ENCODE measurements around the gene HNF4A. TPM values are rescaled to one million over a fixed set of nuclear protein-coding genes. Genes with fewer than 3 reads are reported as not detected.

The HNF4A gene
- total RNA-seq, 2 donors from 2014 or later, result 56.3 to 58.0 TPM

GRCh38 chr20:44461803-44462174 is 106.3 kb downstream of the HNF4A start:
- no peaks in the 10 kb centered on the region for H3K9me3 Mint-ChIP-seq
- no peak overlapping the region for H3K27ac Mint-ChIP-seq
- DNase-seq, result no peak
- 84 to 85% methylated on average over 4 to 5 of the region's 5 CpGs for WGBS, 2 experiments (ENCODE audit: insufficient coverage in 1 of 2, insufficient read length in 1 of 2)
- no peaks in the 10 kb centered on the region for H3K27me3 Mint-ChIP-seq (ENCODE audit: insufficient read depth)
- H3K9me3 ChIP-seq (ENCODE audit: control insufficient read depth, low read length), result no peaks in the 10 kb centered on the region
- no peaks in the 10 kb centered on the region for H3K4me1 ChIP-seq (ENCODE audit: control insufficient read depth, insufficient read depth, low read length)
- H3K27me3 ChIP-seq (ENCODE audit: control insufficient read depth, insufficient read depth, low read length, poor library complexity, severe bottlenecking), result no peaks in the 10 kb centered on the region
- no peak overlapping the region for H3K9ac ChIP-seq (ENCODE audit: extremely low read depth, low read length, poor library complexity, severe bottlenecking)
- no peaks in the 10 kb centered on the region for H3K36me3 ChIP-seq (ENCODE audit: control insufficient read depth, insufficient read depth, low read length)
- no peaks in the 10 kb centered on the region for H3K36me3 Mint-ChIP-seq (ENCODE audit: low read depth)
- TF ChIP-seq CTCF (conservative IDR thresholded peaks at IDR 0.05), result no peak
- no peak overlapping the region for H3K4me3 ChIP-seq (ENCODE audit: low read length)
- H3K27ac ChIP-seq (ENCODE audit: low read depth, low read length), result no peak overlapping the region
- no peaks in the 10 kb centered on the region for H3K4me1 Mint-ChIP-seq
- H3K4me3 Mint-ChIP-seq, result no peak overlapping the region

- H3K9me3 ChIP-seq (ENCODE audit: control insufficient read depth, low read length), result no peaks in the 10 kb centered on the region
- Mint-ChIP-seq H3K27ac (no peak overlapping the region), H3K4me1 (no peaks in the 10 kb centered on the region), H3K36me3 (ENCODE audit: low read depth) (no peaks in the 10 kb centered on the region), H3K27me3 (ENCODE audit: insufficient read depth) (no peaks in the 10 kb centered on the region), H3K4me3 (no peak overlapping the region), H3K9me3 (no peaks in the 10 kb centered on the region)
- H3K4me3 ChIP-seq (ENCODE audit: low read length), result no peak overlapping the region
- no peak overlapping the region for H3K9ac ChIP-seq (ENCODE audit: extremely low read depth, low read length, poor library complexity, severe bottlenecking)
- 89 to 96% methylated on average over 5 of the region's 5 CpGs for WGBS, 2 experiments (ENCODE audit: insufficient coverage in 1 of 2, insufficient read length in 1 of 2)
- no peaks in the 10 kb centered on the region for H3K4me1 ChIP-seq (ENCODE audit: control insufficient read depth, insufficient read depth, low read length)
- no peak for DNase-seq
- no peaks in the 10 kb centered on the region for H3K36me3 ChIP-seq (ENCODE audit: control insufficient read depth, insufficient read depth, low read length)
- no peak overlapping the region for H3K27ac ChIP-seq (ENCODE audit: low read depth, low read length)
- H3K27me3 ChIP-seq (ENCODE audit: control insufficient read depth, insufficient read depth, low read length, poor library complexity, severe bottlenecking), result no peaks in the 10 kb centered on the region
- TF ChIP-seq CTCF (conservative IDR thresholded peaks at IDR 0.05), result no peak
These were observed 108.0 kb downstream of the HNF4A start for GRCh38 chr20:44463466-44463865.

GRCh38 chr20:44464514-44464913 is 109.0 kb downstream of the HNF4A start:
- Histone ChIP-seq H3K9ac (ENCODE audit: extremely low read depth, low read length, poor library complexity, severe bottlenecking) (no peak overlapping the region), H3K36me3 (ENCODE audit: control insufficient read depth, insufficient read depth, low read length) (no peaks in the 10 kb centered on the region), H3K4me3 (ENCODE audit: low read length) (no peak overlapping the region), H3K27me3 (ENCODE audit: control insufficient read depth, insufficient read depth, low read length, poor library complexity, severe bottlenecking) (no peaks in the 10 kb centered on the region), H3K4me1 (ENCODE audit: control insufficient read depth, insufficient read depth, low read length) (no peaks in the 10 kb centered on the region), H3K27ac (ENCODE audit: low read depth, low read length) (no peak overlapping the region), H3K9me3 (ENCODE audit: control insufficient read depth, low read length) (no peaks in the 10 kb centered on the region)
- 92% methylated on average over 3 of the region's 3 CpGs; no CpG with 5 or more reads in 1 of the 2 experiments for WGBS, 2 experiments (ENCODE audit: insufficient coverage in 1 of 2, insufficient read length in 1 of 2)
- no peaks in the 10 kb centered on the region for H3K27me3 Mint-ChIP-seq (ENCODE audit: insufficient read depth)
- DNase-seq, result no peak
- no peaks in the 10 kb centered on the region for H3K4me1 Mint-ChIP-seq
- H3K4me3 Mint-ChIP-seq, result no peak overlapping the region
- H3K9me3 Mint-ChIP-seq, result no peaks in the 10 kb centered on the region
- no peaks in the 10 kb centered on the region for H3K36me3 Mint-ChIP-seq (ENCODE audit: low read depth)
- H3K27ac Mint-ChIP-seq, result no peak overlapping the region
- TF ChIP-seq CTCF (conservative IDR thresholded peaks at IDR 0.05), result no peak
